H9 (cell line): ENCODE measurements around the gene KRTDAP. TPM values are rescaled to one million over a fixed set of nuclear protein-coding genes. Genes with fewer than 3 reads are reported as not detected.

Experiments
- DNase-seq: peaks from one replicate; pipeline ENCODE4 v3.0.0-alpha.2; 2017
- H2AFZ ChIP-seq: one replicate; pipeline ENCODE4 v1.6.1; 2013; ENCODE audit warnings: mild to moderate bottlenecking, low read length, control low read depth, moderate library complexity
- H2AK5ac ChIP-seq: 2 replicates; pipeline ENCODE4 v1.6.1; 2013; ENCODE audit warnings: low read length, control low read depth, mixed read lengths; ENCODE audit not compliant: insufficient read length
- H2BK120ac ChIP-seq: one replicate; pipeline ENCODE4 v1.6.1; 2013; ENCODE audit warnings: low read depth, mild to moderate bottlenecking, low read length, control low read depth, inconsistent platforms; ENCODE audit not compliant: poor library complexity, severe bottlenecking
- H2BK12ac ChIP-seq: 2 replicates; pipeline ENCODE4 v1.6.1; 2013; ENCODE audit warnings: low read length, control low read depth, mixed read lengths, low read depth; ENCODE audit not compliant: insufficient read length
- H2BK15ac ChIP-seq: 2 replicates; pipeline ENCODE4 v1.6.1; 2013; ENCODE audit warnings: low read depth, low read length, control low read depth
- H2BK20ac ChIP-seq: one replicate; pipeline ENCODE4 v1.6.1; 2013; ENCODE audit warnings: low read depth, mild to moderate bottlenecking, low read length, control low read depth, inconsistent platforms; ENCODE audit not compliant: poor library complexity, severe bottlenecking
- H2BK5ac ChIP-seq: 2 replicates; pipeline ENCODE4 v1.6.1; 2013; ENCODE audit warnings: low read length, control low read depth, mixed read lengths; ENCODE audit not compliant: insufficient read length
- H3K14ac ChIP-seq: 2 replicates; pipeline ENCODE4 v1.6.1; 2013; ENCODE audit warnings: low read length, control low read depth; ENCODE audit not compliant: insufficient read depth
- H3K18ac ChIP-seq: 2 replicates; pipeline ENCODE4 v1.6.1; 2013; ENCODE audit warnings: low read depth, mild to moderate bottlenecking, mixed read lengths, low read length, control low read depth; ENCODE audit not compliant: insufficient read length
- H3K23ac ChIP-seq: 2 replicates; pipeline ENCODE4 v1.6.1; 2013; ENCODE audit warnings: low read length, control low read depth, mixed read lengths, low read depth; ENCODE audit not compliant: insufficient read length
- H3K23me2 ChIP-seq: 2 replicates; pipeline ENCODE4 v1.6.1; 2013; ENCODE audit warnings: low read depth, mild to moderate bottlenecking, mixed read lengths, low read length, control low read depth; ENCODE audit not compliant: insufficient read length, poor library complexity, severe bottlenecking
- H3K27ac ChIP-seq: 2 replicates; pipeline ENCODE4 v1.5.1; 2013; ENCODE audit warnings: low read length, control low read depth, mixed read lengths, low read depth; ENCODE audit not compliant: insufficient read length
- H3K27me3 ChIP-seq: 2 replicates; pipeline ENCODE4 v1.6.1; 2013; ENCODE audit warnings: low read length, control low read depth, inconsistent platforms; ENCODE audit not compliant: insufficient read depth
- H3K4ac ChIP-seq: 2 replicates; pipeline ENCODE4 v1.6.1; 2013; ENCODE audit warnings: low read depth, mild to moderate bottlenecking, control low read depth, inconsistent platforms, low read length, moderate library complexity
- H3K4me1 ChIP-seq: 2 replicates; pipeline ENCODE4 v1.6.1; 2013; ENCODE audit warnings: low read length, control low read depth, inconsistent platforms; ENCODE audit not compliant: insufficient read depth
- H3K4me2 ChIP-seq: 2 replicates; pipeline ENCODE4 v1.6.1; 2013; ENCODE audit warnings: low read length, control low read depth, mixed read lengths; ENCODE audit not compliant: insufficient read length, insufficient read depth
- H3K56ac ChIP-seq: 2 replicates; pipeline ENCODE4 v1.6.1; 2013; ENCODE audit warnings: low read depth, mild to moderate bottlenecking, mixed read lengths, low read length, control low read depth; ENCODE audit not compliant: insufficient read length
- H3K79me1 ChIP-seq: 2 replicates; pipeline ENCODE4 v1.6.1; 2013; ENCODE audit warnings: low read depth, mild to moderate bottlenecking, moderate library complexity, low read length, control low read depth, inconsistent platforms; ENCODE audit not compliant: insufficient read depth, poor library complexity, severe bottlenecking
- H3K79me2 ChIP-seq: 2 replicates; pipeline ENCODE4 v1.6.1; 2013; ENCODE audit warnings: low read length, control low read depth, inconsistent platforms; ENCODE audit not compliant: insufficient read depth
- H3K9ac ChIP-seq: 2 replicates; pipeline ENCODE4 v1.6.1; 2013; ENCODE audit warnings: low read length, control low read depth, mixed read lengths; ENCODE audit not compliant: insufficient read length; ENCODE audit errors: extremely low read depth
- H3K9me3 ChIP-seq: one replicate; pipeline ENCODE4 v1.6.1; 2013; ENCODE audit warnings: low read depth, low read length, inconsistent platforms; ENCODE audit not compliant: control insufficient read depth
- H3T11ph ChIP-seq: one replicate; pipeline ENCODE4 v1.6.1; 2013; ENCODE audit warnings: mild to moderate bottlenecking, low read length, control low read depth, inconsistent platforms
- H4K20me1 ChIP-seq: one replicate; pipeline ENCODE4 v1.6.1; 2013; ENCODE audit not compliant: control insufficient read depth, insufficient read length, insufficient read depth
- H4K5ac ChIP-seq: 2 replicates; pipeline ENCODE4 v1.6.1; 2013; ENCODE audit warnings: low read depth, mild to moderate bottlenecking, mixed read lengths, low read length, control low read depth; ENCODE audit not compliant: insufficient read length
- H4K8ac ChIP-seq: replicated peaks from 2 replicates; pipeline ENCODE4 v1.6.1; 2013; ENCODE audit warnings: low read length, control low read depth, mixed read lengths, low read depth; ENCODE audit not compliant: insufficient read length
- H4K91ac ChIP-seq: 2 replicates; pipeline ENCODE4 v1.6.1; 2013; ENCODE audit warnings: low read depth, mild to moderate bottlenecking, moderate library complexity, mixed read lengths, low read length, control low read depth; ENCODE audit not compliant: insufficient read length
- H3K27ac Mint-ChIP-seq, 3 experiments: 2 replicates in 2 of 3; 3 replicates in 1 of 3; pipeline ENCODE4 v1.8.0; 2020 to 2021; ENCODE audit warnings: mixed read lengths in 3 of 3, mild to moderate bottlenecking in 1 of 3, moderate library complexity in 1 of 3
- H3K27me3 Mint-ChIP-seq: 2 replicates; pipeline ENCODE4 v1.8.0; 2021; ENCODE audit warnings: low read depth, mild to moderate bottlenecking, moderate library complexity, mixed read lengths
- H3K36me3 Mint-ChIP-seq, 3 experiments: 2 replicates in 2 of 3; 3 replicates in 1 of 3; pipeline ENCODE4 v1.8.0; 2020 to 2021; ENCODE audit warnings: low read depth in 3 of 3, mixed read lengths in 3 of 3; ENCODE audit not compliant: insufficient read depth in 1 of 3
- H3K4me1 Mint-ChIP-seq, 2 experiments: 2 replicates each; pipeline ENCODE4 v1.8.0; 2020; ENCODE audit warnings: mixed read lengths in 2 of 2
- H3K4me3 Mint-ChIP-seq, 2 experiments: 2 replicates in 1 of 2; 3 replicates in 1 of 2; pipeline ENCODE4 v1.8.0; 2020 to 2021; ENCODE audit warnings: mild to moderate bottlenecking in 2 of 2, mixed read lengths in 2 of 2, moderate library complexity in 1 of 2
- H3K9me3 Mint-ChIP-seq, 2 experiments: 2 replicates in 1 of 2; 3 replicates in 1 of 2; pipeline ENCODE4 v1.8.0; 2020; ENCODE audit warnings: mild to moderate bottlenecking in 2 of 2, mixed read lengths in 2 of 2, moderate library complexity in 1 of 2
- WGBS: extraction: QIAGEN DNeasy Blood & Tissue Kit; methylation state at CpG from one replicate; pipeline ENCODE4 v1.1.7; 2013; ENCODE audit warnings: missing lambda C conversion rate, low lambda C conversion rate, mixed read lengths; ENCODE audit not compliant: insufficient read length; ENCODE audit errors: extremely low coverage; 5-methylcytosine and 5-hydroxymethylcytosine counted together
- total RNA-seq: library from RNA; stranded (reverse); gene quantifications from 2 replicates; pipeline ENCODE4 v1.2.1, GENCODE V29; 2021
- TF ChIP-seq, protein P1 (sequence below): fragments of 200-600 bp; sonication (generic); conservative IDR thresholded peaks from 3 replicates; pipeline ENCODE4 v1.8.0; 2021; ENCODE audit warnings: antibody characterized with exemption, mild to moderate bottlenecking

The KRTDAP gene
- total RNA-seq, 1 experiment from 2014 or later: 0.87 TPM

- no peak overlapping the region for H4K91ac ChIP-seq
- no peak overlapping the region for H2BK120ac ChIP-seq
- no peaks in the 10 kb centered on the region for H3K23me2 ChIP-seq
- 0 out of 2 replicates have a peak, but pooled peaks cover 2% of the 10 kb centered on the region for H3K4me1 ChIP-seq
- no peak overlapping the region for H2BK5ac ChIP-seq
- no peak overlapping the region for H3K4me2 ChIP-seq
- no peak overlapping the region for H4K5ac ChIP-seq
- no peaks in the 10 kb centered on the region for H3K79me2 ChIP-seq
- H2AK5ac ChIP-seq: no peak overlapping the region
- no peak overlapping the region for H3K27ac ChIP-seq
- Mint-ChIP-seq H3K9me3 (no peaks in the 10 kb centered on the region), H3K4me3 (no peak overlapping the region; a peak in 1 of 5 replicates), H3K27me3 (peaks cover 34% of the 10 kb centered on the region), H3K36me3 (no peaks in the 10 kb centered on the region; a peak in 3 of 7 replicates), H3K27ac (0 out of 7 replicates have a peak overlapping the region, but pooled peaks of 1 of the 3 experiments have one; percentile 40), H3K4me1 (peaks cover 39 to 45% of the 10 kb centered on the region in 2 experiments)
- H4K8ac ChIP-seq: no peak overlapping the region
- H4K20me1 ChIP-seq: no peaks in the 10 kb centered on the region
- H3K18ac ChIP-seq: no peak overlapping the region
- H3K23ac ChIP-seq: no peak overlapping the region
- no peaks in the 10 kb centered on the region for H3K79me1 ChIP-seq
- no CpG with 5 or more reads among the region's 10 CpGs for WGBS
- no peak overlapping the region for H3K56ac ChIP-seq
- no peak overlapping the region for H2BK12ac ChIP-seq
- TF ChIP-seq, protein P1, sequence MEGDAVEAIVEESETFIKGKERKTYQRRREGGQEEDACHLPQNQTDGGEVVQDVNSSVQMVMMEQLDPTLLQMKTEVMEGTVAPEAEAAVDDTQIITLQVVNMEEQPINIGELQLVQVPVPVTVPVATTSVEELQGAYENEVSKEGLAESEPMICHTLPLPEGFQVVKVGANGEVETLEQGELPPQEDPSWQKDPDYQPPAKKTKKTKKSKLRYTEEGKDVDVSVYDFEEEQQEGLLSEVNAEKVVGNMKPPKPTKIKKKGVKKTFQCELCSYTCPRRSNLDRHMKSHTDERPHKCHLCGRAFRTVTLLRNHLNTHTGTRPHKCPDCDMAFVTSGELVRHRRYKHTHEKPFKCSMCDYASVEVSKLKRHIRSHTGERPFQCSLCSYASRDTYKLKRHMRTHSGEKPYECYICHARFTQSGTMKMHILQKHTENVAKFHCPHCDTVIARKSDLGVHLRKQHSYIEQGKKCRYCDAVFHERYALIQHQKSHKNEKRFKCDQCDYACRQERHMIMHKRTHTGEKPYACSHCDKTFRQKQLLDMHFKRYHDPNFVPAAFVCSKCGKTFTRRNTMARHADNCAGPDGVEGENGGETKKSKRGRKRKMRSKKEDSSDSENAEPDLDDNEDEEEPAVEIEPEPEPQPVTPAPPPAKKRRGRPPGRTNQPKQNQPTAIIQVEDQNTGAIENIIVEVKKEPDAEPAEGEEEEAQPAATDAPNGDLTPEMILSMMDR: no peak
- no peak overlapping the region for H3K4ac ChIP-seq
- no peaks in the 10 kb centered on the region for H3K9me3 ChIP-seq
- H3K14ac ChIP-seq: no peak overlapping the region
- H3K27me3 ChIP-seq: no peaks in the 10 kb centered on the region
- H2BK20ac ChIP-seq: no peak overlapping the region
- no peak for DNase-seq
- H3T11ph ChIP-seq: no peak overlapping the region
- no peak overlapping the region for H3K9ac ChIP-seq
- H2AFZ ChIP-seq: no peak overlapping the region
- H2BK15ac ChIP-seq: no peak overlapping the region
These were observed 44.7 kb upstream of the KRTDAP start for GRCh38 chr19:35534803-35535480.
